Neural cell (in vitro differentiated cells): ENCODE results near the gene OR56A5.

Source experiments
- EP300 ChIP-seq: fragments of 450-650 bp; conservative IDR thresholded peaks from 2 replicates; pipeline ENCODE4 v1.6.1; 2014; ENCODE audit warnings: antibody characterized with exemption, mild to moderate bottlenecking, moderate library complexity; ENCODE audit not compliant: poor library complexity, severe bottlenecking
- EZH2 ChIP-seq: fragments of 200-600, 300-800 bp; shearing (Covaris generic), sonication (generic); IDR thresholded peaks from 2 replicates; pipeline ENCODE4 v1.6.1; 2014; ENCODE audit warnings: antibody characterized with exemption, low read length, borderline replicate concordance, mild to moderate bottlenecking; ENCODE audit not compliant: insufficient read depth, poor library complexity, severe bottlenecking
- MXI1 ChIP-seq: fragments of 450-650 bp; conservative IDR thresholded peaks from 2 replicates; pipeline ENCODE4 v1.6.1; 2014; ENCODE audit warnings: antibody characterized with exemption, mild to moderate bottlenecking; ENCODE audit not compliant: poor library complexity, severe bottlenecking
- POLR2AphosphoS5 ChIP-seq: IDR thresholded peaks from 2 replicates; pipeline ENCODE4 v1.6.1; 2012
- RAD21 ChIP-seq: fragments of 450-650 bp; conservative IDR thresholded peaks from 2 replicates; pipeline ENCODE4 v1.6.1; 2014; ENCODE audit warnings: antibody characterized with exemption, mild to moderate bottlenecking, moderate library complexity
- TAF1 ChIP-seq: IDR thresholded peaks from 2 replicates; pipeline ENCODE4 v1.6.1; 2012; ENCODE audit warnings: low read depth
- TF ChIP-seq, protein P1 (sequence below): IDR thresholded peaks from 2 replicates; pipeline ENCODE4 v1.6.1; 2012; ENCODE audit warnings: borderline replicate concordance
- TF ChIP-seq, protein P2 (sequence below): fragments of 450-650 bp; IDR thresholded peaks from 2 replicates; pipeline ENCODE4 v1.5.1; 2014; ENCODE audit warnings: antibody characterized with exemption, mild to moderate bottlenecking, moderate library complexity; ENCODE audit not compliant: poor library complexity, severe bottlenecking

DNA sequence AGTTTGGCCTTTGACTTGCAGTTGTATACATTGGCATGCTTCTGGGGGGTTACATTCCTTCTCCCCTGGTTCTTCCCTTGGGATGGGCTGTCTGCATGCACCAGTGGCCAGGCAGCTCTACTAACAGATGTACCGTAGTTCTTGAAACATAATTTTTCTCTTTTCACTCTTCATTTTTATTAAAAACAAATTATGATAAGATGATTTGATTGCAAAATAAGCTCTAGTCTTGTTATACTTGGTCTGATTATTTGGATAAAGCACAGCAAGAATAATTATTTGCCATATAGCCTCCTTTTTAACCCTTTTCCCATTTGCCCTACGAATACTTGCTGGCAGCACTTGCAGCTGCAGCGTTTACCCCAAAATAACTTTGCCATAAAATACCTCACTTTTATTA, 12.7 kb downstream of the OR56A5 start:
- TF ChIP-seq POLR2AphosphoS5 (no peak), EZH2 (no peak), EP300 (no peak), RAD21 (no peak), MXI1 (no peak), TAF1 (no peak)
- TF ChIP-seq, protein P1, sequence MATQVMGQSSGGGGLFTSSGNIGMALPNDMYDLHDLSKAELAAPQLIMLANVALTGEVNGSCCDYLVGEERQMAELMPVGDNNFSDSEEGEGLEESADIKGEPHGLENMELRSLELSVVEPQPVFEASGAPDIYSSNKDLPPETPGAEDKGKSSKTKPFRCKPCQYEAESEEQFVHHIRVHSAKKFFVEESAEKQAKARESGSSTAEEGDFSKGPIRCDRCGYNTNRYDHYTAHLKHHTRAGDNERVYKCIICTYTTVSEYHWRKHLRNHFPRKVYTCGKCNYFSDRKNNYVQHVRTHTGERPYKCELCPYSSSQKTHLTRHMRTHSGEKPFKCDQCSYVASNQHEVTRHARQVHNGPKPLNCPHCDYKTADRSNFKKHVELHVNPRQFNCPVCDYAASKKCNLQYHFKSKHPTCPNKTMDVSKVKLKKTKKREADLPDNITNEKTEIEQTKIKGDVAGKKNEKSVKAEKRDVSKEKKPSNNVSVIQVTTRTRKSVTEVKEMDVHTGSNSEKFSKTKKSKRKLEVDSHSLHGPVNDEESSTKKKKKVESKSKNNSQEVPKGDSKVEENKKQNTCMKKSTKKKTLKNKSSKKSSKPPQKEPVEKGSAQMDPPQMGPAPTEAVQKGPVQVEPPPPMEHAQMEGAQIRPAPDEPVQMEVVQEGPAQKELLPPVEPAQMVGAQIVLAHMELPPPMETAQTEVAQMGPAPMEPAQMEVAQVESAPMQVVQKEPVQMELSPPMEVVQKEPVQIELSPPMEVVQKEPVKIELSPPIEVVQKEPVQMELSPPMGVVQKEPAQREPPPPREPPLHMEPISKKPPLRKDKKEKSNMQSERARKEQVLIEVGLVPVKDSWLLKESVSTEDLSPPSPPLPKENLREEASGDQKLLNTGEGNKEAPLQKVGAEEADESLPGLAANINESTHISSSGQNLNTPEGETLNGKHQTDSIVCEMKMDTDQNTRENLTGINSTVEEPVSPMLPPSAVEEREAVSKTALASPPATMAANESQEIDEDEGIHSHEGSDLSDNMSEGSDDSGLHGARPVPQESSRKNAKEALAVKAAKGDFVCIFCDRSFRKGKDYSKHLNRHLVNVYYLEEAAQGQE, result no peak
- TF ChIP-seq, protein P2, sequence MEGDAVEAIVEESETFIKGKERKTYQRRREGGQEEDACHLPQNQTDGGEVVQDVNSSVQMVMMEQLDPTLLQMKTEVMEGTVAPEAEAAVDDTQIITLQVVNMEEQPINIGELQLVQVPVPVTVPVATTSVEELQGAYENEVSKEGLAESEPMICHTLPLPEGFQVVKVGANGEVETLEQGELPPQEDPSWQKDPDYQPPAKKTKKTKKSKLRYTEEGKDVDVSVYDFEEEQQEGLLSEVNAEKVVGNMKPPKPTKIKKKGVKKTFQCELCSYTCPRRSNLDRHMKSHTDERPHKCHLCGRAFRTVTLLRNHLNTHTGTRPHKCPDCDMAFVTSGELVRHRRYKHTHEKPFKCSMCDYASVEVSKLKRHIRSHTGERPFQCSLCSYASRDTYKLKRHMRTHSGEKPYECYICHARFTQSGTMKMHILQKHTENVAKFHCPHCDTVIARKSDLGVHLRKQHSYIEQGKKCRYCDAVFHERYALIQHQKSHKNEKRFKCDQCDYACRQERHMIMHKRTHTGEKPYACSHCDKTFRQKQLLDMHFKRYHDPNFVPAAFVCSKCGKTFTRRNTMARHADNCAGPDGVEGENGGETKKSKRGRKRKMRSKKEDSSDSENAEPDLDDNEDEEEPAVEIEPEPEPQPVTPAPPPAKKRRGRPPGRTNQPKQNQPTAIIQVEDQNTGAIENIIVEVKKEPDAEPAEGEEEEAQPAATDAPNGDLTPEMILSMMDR, result no peak
